ENCODE measurements around the gene UACA.
"Not testable (repeated sequence)": the region's sequence is repeated elsewhere in the genome, so short reads cannot be mapped to it uniquely, and the experiment has no call there.

UACA gene

GRCh38 chr15:70617076-70617910 lies 146.1 kb downstream of the UACA start:
- FAIRE-seq, result no peak

- not testable (repeated sequence) for FAIRE-seq
Observed at GRCh38 chr15:70616311-70616756, 147.0 kb downstream of the UACA start.

DNA sequence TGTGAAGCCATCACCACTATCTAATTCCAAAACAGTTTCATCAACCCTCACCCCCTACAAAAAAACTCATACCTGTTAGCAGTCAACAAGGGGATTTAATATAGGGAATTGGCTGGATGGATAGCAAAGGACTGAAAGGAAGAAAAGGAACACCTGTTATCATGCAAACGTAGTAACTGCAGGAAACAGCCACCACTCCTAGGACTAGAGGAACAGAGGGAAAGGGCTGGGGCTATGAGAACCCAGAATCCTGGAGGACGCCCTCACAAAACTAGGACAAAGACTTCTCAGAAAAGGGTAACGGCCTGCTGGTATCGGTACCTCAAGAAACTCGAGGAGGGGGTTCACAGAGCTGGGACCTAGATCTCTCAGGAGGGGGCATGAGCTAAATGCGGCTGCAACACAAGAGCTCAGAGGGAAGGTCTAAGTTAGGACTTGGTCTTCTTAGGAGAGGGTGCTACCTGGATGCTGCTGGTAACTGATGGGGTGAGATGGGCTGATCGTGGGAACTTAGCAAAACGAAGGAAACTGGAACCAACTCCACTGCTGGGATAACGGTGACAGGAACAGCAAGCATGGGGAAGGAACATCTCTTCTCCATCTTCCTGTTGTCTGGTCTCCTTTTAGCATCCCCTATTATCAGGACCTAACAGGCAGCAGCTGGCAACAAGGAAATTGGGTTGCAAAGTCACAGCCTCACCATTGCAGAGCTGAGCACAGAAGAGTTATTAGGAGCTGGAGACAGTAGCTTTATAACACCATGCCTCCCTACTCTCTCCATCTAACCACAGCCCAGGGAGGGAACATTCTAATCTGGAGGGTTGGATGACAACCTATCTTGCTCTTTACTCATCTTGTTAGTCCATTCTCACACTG lies 147.7 kb downstream of the UACA start:
- no peak for FAIRE-seq

DNA sequence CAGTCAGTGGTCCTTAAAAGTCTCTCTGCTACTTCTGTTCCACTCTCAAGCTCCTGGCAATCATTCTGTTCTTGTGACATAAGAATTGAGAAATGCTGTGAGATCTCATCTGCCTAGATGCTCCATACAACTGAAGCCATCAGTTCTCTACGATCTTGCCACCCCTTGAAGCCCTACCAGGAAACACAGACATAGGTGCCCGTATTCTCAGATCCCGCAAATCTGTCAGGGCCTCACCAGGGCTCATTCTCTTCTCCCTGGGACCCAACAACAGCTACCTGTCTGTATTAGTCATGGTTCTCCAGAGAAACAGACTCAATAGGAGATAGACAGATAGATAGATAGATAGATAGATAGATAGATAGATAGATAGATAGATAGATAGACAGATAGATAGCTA lies 149.1 kb downstream of the UACA start:
- no peak for FAIRE-seq

- FAIRE-seq, result no peak
Observed at GRCh38 chr15:70613271-70613670, 150.1 kb downstream of the UACA start.

DNA sequence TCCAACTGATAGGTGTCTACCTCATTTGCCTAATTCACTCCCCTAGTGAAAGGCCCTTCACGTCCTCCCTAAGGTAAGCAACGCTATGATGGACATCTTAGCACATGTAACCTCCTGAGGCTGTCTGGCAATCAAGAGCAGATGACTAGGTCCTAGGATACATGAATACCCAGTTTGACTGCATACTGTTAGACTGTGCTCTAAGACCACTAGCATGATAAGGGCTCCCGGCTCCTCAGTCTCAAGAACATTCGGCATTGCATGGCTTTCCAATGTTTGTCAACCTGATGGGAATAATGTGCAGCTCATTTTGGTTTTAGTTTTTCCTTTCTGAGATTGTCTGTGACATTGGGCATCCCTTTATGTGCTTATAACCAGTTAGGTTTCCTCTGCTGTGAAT lies 152.1 kb downstream of the UACA start:
- no peak for FAIRE-seq

- FAIRE-seq, result no peak
Observed at GRCh38 chr15:70610541-70610940, 152.8 kb downstream of the UACA start.

DNA sequence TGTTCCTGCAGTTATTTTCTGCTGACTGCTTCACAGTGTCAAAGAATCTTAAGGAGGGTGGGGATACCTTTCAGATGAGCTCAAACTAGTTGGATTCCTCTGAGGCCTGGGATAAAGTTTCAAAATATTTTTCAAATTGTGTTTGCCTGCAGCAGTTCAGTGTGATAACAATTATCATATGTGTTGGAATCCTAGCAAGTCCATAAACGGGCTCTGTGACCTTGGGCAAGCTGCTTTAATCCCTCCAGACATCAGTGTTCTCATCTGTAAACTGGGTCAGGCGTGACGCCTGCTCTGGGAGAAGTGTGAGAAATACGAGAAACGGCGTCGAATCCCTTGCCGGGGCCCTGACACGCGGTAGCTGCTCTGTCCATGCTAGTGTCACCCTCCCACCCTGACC lies 153.5 kb downstream of the UACA start:
- no peak for FAIRE-seq

DNA sequence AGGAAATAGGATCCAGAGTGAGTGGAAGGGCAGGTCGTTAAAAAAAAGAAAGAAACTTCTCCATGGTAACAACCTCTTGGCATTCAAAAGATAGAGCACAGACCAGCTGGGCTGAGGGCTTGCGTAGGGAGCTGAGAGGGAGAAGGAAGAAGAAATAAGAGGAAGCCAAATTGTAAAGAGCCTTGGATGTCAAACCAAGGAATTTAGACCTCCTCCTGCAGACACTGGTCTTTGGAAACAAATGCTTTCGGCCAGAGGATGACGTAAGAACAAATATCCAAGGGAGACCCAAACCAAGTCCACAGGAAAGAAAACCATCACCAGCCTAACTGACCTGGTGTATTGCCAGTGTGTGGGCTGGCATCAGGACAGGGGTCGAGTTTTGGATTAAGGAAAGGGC lies 155.2 kb downstream of the UACA start:
- no peak for FAIRE-seq

DNA sequence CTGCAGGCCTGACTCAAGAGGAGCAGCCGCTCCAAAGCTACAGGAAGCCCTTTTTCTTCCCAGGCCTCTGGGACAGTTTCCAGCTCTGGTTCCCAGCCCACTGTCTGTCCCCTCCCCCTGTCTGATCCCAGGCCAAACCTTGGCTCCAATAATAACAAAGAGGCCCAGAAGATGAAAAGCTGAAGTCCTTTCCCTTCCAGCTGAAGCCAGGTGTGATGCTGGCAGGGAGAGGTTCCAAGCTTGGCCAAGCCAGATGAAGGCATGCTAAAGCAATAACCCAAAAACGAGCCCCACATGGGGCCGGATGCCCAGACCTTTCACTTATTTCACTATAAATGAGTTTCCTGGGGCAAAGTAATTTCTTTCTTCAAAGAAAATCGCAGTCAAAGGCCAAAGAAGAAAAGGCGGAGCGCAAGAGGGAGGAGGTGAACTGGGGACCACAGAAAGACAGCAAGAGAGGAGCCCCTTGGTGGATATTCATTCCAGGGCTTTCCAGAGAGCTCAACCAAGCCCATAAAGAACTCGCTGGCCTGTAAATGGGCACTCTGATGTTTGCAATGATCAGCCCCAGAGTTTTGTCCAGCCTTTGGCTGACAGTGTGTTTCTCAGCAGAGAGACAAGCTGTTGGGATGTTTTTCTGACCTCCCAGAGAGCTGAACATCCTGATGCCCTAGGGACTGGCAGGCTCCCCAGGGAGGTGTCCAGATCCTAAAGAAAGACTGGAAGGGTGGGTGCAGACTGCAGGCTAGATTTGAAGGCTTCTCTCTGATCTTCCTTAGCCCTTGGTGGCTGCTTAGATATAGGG lies 157.6 kb downstream of the UACA start:
- FAIRE-seq, result no peak

- no peak for FAIRE-seq
Observed at GRCh38 chr15:70604666-70605315, 158.6 kb downstream of the UACA start.
